DMS53 (cell line): Measurements from ENCODE around the gene ELAVL3.
A peak's percentile ranks its signal among the peaks of the same experiment; 100 is the strongest.

Source experiments
- DNase-seq: peaks from one replicate; lab custom pipeline; 2025; lab: John Stamatoyannopoulos, UW

The ELAVL3 gene

DNA sequence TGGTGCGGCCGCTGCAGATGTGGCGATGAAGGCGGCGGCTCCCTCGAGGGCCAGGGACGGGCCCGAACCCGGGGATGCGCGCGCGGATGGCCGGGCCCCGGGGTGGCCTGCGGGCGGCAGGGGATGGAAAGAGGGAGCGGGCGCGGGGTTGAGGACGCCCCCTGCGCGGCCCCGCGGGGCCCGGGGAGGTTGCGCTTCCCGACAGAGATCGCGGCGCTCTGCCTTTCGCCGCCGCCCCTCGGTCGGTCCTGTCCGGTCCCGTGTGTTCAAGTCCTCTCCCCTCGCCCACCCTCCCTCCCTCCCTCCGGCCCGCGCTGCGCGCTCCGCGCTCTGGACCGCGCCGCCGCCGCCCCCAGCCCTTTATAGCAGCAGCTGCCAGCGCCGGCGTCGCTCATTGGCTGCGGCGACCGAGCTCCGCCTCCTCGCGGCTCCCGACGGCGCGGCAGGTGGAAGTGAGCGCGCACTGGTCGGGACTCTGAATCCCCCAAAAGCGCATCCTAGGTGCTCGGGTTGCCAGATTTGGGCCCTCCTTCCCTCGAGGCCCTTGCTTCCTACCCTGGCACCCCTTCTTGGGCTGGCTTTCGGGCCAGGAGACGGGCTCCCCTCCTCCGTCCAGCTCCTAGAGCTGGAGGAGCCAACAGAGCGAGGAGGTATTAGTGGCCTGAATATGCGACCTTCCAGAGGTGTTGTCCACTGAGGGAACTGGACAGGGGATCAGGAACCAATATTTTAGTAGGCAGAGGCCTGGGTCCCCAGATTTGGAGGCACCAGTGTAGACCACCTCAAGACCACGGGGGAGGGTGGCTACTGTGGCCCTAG is at the start of gene ELAVL3:
TSS of gene ELAVL3 (minus strand) at position 332 of the 819 bp plus-strand sequence. CDS start 438 bp downstream, outside the sequence.
- DNase-seq, result peak; percentile 67

DNA sequence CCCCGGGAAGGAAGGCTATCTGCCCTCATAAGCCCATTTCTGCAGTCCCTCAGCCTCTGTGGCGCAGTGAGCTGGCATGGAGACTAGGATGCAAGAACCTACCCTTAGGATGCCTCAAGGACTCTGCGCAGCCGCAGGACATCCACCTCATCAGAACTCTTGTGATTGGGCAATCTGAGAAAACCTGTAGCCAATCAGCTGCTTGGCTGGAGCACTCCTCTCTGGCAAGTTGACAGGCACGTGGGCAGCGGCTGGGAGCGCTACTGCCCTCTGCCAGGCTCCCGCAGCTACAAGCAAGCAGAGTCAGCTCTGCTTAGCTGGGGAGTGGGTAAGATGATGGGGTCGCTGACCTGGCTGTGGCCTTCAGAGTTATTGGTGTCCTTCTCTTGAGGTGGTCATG is 49.6 kb upstream of the ELAVL3 start:
- peak; percentile 98 for DNase-seq

DNA sequence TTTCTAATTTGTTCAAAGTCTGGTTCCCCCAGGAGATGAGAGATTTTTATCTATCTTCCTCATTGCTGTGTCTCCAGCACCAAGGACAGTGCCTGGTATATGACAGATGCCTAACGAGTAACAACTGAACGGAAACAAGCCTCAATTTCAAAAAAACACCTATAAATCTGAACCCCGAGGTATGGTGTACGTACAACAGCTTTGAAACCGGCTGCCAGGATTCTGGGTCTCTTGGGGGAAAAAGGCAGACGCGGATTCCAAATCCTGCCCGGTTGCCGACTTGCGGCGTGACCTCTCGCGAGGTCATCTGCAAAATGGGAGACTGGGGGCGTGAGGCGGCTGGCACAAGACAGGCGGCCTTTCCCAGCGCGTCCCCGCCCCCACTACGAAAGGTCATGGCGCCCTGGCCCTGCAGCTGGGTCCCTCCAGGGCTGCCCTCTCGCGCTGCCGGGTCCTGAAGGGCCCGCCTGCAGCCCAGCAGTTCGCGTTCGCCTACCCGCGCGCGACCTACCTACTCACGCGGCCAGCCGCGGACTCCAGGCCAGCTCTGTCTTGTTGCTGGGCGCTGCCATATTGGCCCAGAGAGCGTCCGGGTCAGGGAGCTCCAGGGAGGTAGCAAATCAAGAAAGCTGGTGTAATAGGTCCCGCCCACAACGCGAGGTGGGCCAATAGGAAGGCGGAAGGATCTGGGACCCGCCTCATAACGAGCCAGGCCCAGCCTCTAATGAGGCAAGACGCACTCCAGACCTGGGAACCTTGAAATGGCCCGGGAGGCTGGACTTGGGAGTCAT is 47.9 kb upstream of the ELAVL3 start, which contains the start of gene ECSIT:
TSS of gene ECSIT (minus strand) at position 584 of the 791 bp plus-strand sequence. CDS start 9,964 bp downstream, outside the sequence.
- peak; percentile 99 for DNase-seq

DNA sequence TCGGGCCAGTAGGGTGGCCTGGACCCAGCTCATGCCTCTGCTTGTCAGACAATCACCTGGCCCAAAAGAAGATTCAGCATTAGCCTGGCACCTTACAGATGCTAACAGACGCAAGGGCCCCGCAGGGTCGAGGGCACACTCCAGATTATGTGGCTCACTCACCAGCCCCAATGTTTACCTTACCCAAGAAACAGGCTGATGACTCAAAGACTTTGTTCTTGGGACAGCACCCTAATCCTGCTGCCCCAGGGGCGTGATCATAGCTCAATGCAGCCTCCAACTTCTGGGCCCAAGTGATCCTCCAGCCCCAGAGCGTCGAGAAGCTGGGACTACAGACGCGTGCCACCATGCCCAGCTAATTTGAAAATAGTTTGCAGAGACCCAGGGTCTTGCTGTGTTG is 38.3 kb upstream of the ELAVL3 start:
- DNase-seq, result no peak

DNA sequence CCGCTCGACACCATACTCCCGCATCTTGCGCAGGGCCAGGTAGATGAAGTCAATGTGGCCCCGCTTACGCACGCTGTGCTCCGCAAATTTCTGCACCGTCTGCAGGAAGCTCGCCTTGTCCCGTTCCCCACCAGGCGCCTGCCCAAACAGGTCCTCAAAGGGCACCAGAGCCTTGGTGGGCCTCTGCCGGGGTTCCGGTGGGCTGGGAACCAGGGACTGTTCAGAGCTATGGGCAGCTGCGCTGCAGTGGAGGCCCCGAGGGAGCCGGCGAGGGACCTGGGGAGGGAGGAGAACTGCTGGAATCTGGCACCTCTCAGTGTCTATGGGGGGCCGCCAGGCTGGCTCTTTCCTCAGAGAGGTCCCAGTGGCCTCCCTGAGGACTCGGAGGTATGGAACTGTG is 33.1 kb upstream of the ELAVL3 start:
- DNase-seq, result no peak

DNA sequence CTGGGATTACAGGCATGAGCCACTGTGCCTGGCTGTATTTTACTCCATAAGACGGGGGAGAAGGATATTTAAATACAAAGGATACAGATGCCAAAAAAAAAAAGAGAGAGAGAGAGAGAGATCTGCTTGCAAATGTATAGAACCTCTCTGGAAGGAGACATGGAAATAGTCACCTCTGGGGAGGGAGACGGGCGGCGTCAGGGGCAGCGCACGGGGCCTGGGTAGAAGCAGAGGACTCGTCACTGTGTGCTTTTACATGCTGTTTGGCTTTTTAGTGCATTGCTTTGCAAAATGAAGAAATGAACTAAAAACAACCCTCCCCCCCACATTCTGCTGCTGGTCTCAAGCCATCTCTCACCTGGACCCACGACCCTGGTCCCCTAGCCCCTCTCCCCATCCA is 29.6 kb upstream of the ELAVL3 start:
- no peak for DNase-seq

DNA sequence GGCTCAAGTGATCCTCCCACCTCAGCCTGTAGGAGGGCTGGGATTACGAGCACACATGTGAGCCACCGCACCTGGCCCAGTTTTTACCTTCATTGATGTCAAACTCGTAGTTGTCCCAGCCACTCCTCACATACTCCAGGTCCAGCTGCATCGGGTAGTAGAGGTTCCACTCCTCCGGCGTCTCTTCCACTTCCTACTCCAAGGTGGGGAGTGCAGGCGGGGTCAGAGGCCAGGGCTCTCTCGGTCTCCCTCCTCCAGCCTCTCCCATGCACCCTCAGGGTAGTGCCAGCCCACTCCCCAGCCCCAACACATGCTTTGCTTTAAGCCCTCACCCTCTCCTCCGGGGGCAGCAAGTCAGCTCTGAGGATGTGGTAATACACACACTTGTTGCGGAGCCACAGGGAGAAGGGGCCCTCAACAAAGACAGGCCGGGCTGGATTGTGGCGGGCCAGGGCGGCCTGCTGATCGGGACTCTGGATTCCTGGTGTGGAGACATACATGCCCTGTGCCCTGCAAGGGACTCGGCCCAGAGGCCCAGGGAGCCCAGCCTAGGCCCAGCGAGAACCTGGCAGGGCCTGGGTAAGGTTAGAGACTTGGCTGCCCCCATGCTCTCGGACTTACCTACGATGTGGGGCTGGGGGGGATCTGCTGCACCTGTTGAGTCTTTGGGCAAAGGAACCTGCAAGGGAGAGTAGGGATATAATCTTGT is 26.7 kb upstream of the ELAVL3 start:
- DNase-seq, result no peak

DNA sequence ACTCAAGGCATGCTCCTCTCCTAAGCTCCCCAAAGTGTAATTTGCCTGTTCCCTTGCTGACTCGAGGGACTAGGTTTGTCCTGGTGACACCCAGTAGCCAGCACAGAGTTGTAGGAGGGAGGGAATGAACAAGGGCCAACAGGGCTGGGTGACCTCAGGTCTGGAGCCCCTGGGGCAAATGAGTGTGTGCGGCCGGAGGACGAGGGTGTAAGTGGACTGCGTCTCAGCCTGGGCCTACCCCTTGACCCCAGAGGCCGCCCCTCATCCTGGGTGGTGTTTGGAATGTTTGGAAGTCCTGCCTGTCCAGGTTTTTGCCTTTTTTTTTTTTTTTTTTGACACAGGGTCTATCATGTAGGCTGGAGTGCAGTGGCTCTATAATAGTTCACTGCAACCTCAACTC is 26.1 kb upstream of the ELAVL3 start:
- DNase-seq, result no peak

DNA sequence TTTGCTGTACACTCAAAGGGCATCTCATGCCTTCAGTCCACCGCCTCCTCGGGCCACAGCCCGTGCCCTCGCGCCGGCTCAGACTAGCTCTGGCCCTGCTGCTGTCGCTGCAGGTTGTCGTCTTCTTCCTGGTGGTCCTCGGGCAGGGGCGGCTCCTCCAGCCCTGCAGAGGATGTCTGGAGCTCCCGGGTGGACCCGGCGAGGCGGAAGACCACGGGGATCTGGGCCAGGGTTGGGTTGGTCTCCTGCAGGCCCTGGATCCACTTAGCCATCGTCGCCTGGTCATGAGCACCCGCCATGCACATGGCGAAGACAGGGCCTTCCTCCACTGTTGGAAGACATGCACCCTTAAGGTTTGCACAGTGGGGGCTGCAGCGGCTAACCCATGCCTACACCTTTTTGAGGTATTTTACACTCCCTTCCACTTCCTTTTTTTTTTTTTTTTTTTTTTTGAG is 25.3 kb upstream of the ELAVL3 start:
- peak; percentile 82 for DNase-seq

DNA sequence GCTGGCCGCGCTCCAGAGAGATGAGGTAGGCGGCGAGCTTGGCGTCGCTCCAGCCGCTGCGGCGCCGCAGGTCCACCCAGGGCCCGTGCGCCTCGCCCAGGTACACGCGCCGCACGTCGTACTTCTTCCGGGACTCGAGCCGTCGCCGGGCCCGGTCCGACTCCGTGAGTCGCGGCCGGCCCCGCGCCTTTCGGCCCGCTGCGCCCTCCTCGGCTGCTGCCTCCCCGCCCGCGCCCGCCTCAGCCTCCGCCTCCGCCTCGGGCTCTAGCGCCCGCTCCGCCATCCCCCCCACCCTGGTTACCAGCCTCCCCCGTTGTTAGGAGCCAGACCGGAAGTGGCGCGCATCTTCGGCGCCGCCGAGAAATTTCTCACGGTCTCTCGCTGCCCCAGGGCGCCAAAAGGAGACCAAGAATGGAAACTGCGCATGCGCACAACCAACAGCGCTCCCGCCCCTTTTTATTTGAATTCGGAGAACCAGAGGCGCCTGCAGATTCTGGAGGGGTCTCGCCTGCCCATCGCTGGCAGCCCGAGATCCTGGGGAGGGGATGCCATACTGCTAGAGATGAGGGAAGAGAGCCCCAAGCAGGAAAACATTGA is 24.8 kb upstream of the ELAVL3 start, which contains the start of gene ZNF653:
TSS of gene ZNF653 (minus strand) at position 336 of the 597 bp plus-strand sequence. CDS start at position 283, 53 bp downstream.
- peak; percentile 96 for DNase-seq

DNA sequence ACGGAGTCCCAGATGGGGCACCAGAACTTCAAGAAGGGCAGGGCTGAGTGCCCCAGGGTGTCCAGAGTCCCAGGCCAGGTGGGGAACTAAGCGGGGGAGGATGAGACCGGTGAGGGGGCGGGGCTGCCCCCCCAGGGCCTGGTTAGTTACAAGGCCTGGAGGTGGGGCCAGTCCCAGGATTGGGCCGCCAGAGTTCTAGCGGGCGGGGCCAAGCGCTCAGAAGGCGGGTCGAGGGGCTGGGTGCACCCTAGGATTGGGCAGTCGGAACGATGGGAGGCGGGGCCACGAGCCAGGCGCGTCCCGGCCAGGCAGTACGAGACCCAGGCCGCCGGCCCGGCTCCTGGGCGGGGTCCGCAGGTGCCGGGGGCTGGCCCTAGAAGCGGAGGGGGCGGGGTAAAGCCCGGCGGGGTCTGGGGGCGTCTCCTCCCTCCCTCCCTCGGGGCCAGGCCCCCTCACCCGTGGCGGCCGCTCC is 24.2 kb upstream of the ELAVL3 start:
- peak; percentile 96 for DNase-seq

DNA sequence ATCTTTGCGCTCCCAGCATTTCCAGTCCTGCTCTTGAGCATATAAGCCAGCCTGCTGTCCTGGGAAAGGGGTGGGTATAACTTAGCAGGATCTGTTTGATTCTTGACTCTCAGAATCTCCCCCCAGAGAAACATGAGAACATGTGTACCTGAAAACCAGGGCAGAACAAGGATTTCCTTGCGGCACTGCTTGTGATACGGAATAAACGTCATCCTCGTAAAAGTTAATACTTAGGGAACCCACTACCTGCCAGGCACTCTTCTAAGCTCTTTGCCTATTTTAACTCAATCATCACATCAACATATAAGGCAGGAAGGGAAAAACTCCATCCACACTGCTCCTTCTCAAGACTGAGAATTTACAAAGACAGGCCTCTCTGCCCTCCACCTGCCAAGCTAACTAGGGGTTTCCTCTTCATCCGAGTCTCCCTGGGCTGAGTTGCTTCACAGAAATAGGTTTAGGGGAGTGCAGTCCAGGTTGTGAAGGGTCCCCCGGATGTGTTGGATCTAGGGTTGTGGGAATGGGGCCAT is 23.7 kb upstream of the ELAVL3 start:
- DNase-seq, result peak; percentile 42

DNA sequence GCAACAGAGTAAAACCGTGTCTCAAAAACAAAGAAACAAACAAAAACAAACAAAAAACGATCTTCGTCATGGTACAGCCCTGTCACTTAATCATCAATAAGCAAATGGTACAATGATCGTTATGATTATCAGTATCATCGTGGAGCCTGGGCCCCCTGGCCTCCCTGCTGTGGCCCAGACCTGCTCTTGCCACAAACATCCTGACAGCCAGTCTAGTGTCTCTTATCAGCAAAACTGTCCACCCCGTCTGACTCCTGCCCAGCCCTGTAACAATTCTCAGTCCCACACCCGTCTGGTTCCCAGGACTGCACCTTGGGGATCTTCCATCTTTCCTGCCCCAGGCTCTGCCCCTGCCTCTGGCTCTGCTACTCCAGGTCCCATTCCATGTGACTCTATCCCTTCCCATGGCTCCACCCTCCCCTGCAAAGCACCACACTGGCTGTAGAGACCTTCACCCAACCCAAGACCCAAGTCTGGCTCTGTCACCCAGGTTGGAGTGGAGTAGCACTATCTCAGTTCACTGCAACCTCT is 19.1 kb upstream of the ELAVL3 start:
- DNase-seq, result no peak

DNA sequence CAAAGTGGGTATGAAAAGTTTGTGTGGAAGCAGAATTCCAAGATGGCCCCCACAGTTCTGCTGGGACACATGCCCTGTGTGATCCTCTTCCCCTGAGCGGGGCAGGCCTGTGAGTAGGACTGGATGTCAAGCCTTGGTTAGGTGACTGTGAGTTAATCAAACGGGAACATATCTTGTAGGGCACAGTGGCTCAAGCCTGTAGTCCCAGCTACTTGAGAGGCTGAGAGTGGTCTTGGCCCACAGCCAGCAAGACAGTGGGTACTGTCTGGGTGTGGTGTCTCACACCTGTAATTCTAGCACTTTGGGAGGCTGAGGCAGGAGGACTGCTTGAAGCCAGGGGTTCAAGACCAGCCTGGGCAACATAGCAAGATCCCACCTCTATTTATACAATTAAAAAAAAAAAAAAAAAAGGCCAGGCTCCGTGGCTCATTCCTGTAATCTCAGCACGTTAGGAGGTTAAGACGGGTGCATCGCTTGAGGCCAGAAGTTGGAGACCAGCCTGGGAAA is 18.4 kb upstream of the ELAVL3 start:
- DNase-seq, result no peak

DNA sequence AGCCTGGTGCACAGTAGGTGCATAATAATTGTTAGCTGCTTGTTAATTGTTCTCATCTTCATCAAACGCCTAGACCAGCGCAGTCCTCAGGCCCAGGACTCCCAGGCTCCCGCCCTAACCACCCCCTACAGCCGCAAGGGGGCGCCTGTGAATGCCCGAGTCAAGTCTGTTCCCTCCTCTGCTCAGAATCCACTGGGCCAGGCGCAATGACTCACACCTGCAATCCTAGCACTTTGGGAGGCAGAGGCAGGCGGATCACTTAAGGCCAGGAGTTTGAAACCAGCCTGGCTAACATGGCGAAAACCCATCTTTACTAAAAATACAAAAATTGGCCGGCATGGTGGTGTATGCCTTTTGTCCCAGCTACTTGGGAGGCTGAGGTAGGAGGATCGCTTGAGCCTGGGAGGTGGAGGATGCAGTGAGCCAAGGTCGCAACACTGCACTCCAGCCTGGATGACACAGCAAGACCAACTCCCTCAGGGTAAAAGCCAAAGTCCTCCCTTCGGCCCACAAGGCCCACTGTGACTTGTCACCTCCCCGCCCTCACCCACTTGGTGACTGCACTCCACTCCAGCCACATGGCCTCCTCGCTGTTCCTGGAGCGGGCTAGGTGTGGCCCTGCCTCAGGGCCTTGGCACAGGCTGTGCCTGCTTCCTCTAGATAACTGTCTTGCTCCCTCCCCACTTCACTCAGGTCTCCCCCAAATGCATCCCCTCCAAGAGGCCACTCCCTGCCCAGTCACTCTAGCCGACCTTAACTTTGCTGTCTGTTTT is 15.7 kb upstream of the ELAVL3 start:
- DNase-seq, result peak; percentile 80

DNA sequence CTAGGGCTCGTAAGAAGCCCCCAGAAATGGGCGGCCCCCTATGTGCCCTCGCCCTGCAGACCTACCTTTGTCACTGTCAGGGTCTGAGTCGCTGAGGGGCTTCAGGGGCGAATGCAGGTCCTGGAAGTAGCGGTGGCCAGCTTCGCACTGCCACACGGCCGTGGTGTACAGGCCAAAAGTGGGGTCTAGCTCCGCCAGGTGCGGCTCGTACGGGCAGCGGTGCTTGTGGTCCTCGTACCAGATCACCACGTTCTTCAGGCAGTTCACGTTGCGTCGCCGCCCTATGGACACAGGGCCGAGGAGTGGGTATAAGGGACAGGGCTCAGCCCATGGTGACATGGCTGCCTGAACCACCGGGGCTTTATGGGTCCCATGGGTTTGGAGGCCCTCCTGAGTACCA is 15.0 kb upstream of the ELAVL3 start:
- DNase-seq, result no peak

DNA sequence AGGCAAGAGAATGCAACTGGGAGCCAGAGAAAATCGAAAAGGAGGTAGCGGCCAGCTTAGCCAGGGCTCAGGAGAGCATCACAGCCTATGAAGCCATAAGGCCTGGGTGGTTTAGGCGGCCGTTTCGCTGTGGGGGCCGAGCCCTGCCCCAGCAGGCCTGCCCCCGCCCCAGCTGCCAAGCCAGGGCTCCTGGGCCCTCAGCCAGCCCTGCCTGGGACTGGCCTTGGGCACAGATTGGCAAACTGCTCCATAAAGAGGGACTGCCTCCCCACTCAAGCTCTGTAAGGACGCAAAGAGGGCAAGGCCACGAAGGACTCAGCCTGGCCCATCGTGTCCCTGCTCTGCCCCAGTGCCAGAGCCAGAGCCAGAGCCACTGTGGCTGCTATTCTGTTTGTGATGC is 14.6 kb upstream of the ELAVL3 start:
- DNase-seq, result no peak

DNA sequence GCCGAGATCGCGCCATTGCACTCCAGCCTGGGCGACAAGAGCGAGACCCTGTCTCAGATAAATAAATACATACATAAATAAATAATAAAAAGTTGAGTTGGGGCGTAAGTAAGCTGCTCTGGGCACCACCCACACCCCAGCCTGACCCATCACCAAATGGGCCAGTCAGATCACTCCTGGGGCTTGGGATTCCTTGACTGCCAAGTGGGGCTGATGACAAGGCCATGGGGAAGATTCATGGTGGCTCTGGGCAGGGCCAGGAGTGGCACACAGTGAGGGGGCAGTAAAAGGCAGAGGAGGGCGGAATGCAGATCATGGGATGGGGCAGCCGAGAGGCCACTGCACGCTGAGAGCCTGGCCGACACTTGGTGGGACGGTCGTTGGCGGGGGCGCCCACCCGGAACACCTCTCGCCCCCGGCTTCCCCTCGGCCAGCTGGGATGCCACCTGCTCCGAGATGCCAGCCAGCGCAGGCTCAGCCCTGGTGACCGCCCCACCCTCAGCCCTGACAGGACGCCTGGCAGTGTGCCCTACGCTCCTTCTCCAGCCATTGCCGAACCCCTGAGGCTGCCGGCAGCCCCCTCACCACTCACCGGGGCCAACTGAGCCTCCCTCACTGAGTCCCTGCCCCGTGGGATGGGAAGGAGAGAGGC is 13.9 kb upstream of the ELAVL3 start:
- DNase-seq, result no peak

DNA sequence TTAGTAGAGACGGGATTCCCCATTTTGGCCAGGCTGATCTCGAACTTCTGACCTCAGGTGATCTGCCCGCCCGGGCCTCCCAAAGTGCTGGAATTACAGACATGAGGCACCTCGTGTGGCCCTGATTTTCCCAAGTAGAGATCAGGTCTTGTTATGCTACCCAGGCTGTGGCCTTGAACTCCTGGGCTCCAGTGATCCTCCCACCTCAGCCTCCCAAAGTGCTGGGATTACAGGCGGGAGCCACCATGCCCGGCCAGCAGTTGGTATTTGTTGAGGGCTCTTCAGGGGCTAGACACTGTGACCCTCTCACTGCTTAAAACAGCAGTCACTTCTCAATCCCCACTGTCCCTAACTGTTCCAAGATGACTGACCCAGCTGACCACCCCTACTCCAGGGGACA is 8.5 kb upstream of the ELAVL3 start:
- no peak for DNase-seq
